K562 (cell line): ENCODE data around the gene PIK3CD. TPM values are rescaled to one million over a fixed set of nuclear protein-coding genes. Genes with fewer than 3 reads are reported as not detected.

Experiments
- ATAC-seq: fragments of 200-7000 bp; cut with Tn5 transposase; 3 replicates; pipeline ENCODE4 v1.9.1; 2020; ENCODE audit warnings: moderate library complexity
- BruUV-seq: library from RNA; stranded (reverse); fragments of 400-500 nt; replicated peaks from 2 replicates; lab custom pipeline; 2021; lab: Mats Ljungman, UMichigan
- CTCF ChIA-PET: fragments of 300-600 bp; formaldehyde crosslinking; extraction: SDS; loops from one replicate; lab custom pipeline; 2021; ENCODE audit warnings: low intra/inter-chr PET ratio; lab: Yijun Ruan, JAX
- POLR2A ChIA-PET: fragments of 300-600, 350-650 bp; sonication (Branson Sonifier 250); formaldehyde crosslinking; extraction: SDS; loops from one replicate; lab custom pipeline; 2021; ENCODE audit warnings: antibody characterized with exemption, inconsistent platforms; lab: Yijun Ruan, JAX
- DNase-seq, 4 experiments: peaks; one replicate each; pipeline versions ENCODE4 v3.0.0 to v3.0.0-alpha.2; 2011 to 2018; ENCODE audit warnings: low spot score in 3 of 4, mixed read lengths in 3 of 4; ENCODE audit errors: extremely low read depth in 1 of 4
- FAIRE-seq: peaks from 2 replicates; lab custom pipeline; 2011; peaks lifted over from hg19 to GRCh38; lab: Jason Lieb, UNC
- H2AFZ ChIP-seq: 2 replicates; pipeline ENCODE4 v1.6.0; 2011; ENCODE audit warnings: low read depth, low read length, control low read depth, inconsistent platforms
- H3K27ac ChIP-seq: fragments of 200-600 bp; 3 replicates; pipeline ENCODE4 v1.8.0; 2011; ENCODE audit warnings: low read depth, mild to moderate bottlenecking, control low read depth, inconsistent platforms, low read length, moderate library complexity, mixed read lengths; ENCODE audit errors: extremely low read depth
- H3K27me3 ChIP-seq, 2 experiments: fragments of 300-600 bp in 1 of 2; 2 replicates in 1 of 2; 3 replicates in 1 of 2; pipeline versions ENCODE4 v1.6.0 to v1.8.0; 2011; ENCODE audit warnings: inconsistent platforms in 2 of 2, low read length in 2 of 2, mild to moderate bottlenecking in 1 of 2, mixed read lengths in 1 of 2, moderate library complexity in 1 of 2; ENCODE audit not compliant: control insufficient read depth in 2 of 2, insufficient read depth in 2 of 2
- H3K36me3 ChIP-seq: fragments of 300-600 bp; 3 replicates; pipeline ENCODE4 v1.8.0; 2011; ENCODE audit warnings: mild to moderate bottlenecking, low read length, inconsistent platforms; ENCODE audit not compliant: control insufficient read depth, insufficient read depth
- H3K4me1 ChIP-seq, 2 experiments: fragments of 200-600 bp in 1 of 2; replicated peaks in 1 of 2; 2 replicates in 1 of 2; 3 replicates in 1 of 2; pipeline versions ENCODE4 v1.5.1 to v1.8.0; 2011; ENCODE audit warnings: inconsistent platforms in 2 of 2, low read length in 2 of 2, mild to moderate bottlenecking in 1 of 2, mixed read lengths in 1 of 2, moderate library complexity in 1 of 2; ENCODE audit not compliant: control insufficient read depth in 2 of 2, insufficient read depth in 2 of 2
- H3K4me2 ChIP-seq: 2 replicates; pipeline ENCODE4 v1.6.1; 2011; ENCODE audit warnings: low read length, control low read depth, inconsistent platforms, mixed read lengths; ENCODE audit not compliant: insufficient read depth
- H3K4me3 ChIP-seq: fragments of 200-600 bp; sonication (generic), shearing (Covaris generic); 2 replicates; pipeline ENCODE4 v1.5.1; 2016; ENCODE audit warnings: control low read depth, inconsistent platforms
- H3K79me2 ChIP-seq: fragments of 200-600 bp; 3 replicates; pipeline ENCODE4 v1.8.0; 2011; ENCODE audit warnings: low read length, inconsistent platforms; ENCODE audit not compliant: control insufficient read depth, insufficient read depth
- H3K9ac ChIP-seq, 2 experiments: 2 replicates each; pipeline versions ENCODE4 v1.6.0 to v1.6.1; 2011; ENCODE audit warnings: low read depth in 2 of 2, low read length in 2 of 2, control low read depth in 1 of 2, inconsistent platforms in 1 of 2, mild to moderate bottlenecking in 1 of 2, mixed read lengths in 1 of 2; ENCODE audit not compliant: insufficient read depth in 1 of 2
- H3K9me1 ChIP-seq: one replicate; pipeline ENCODE4 v1.6.0; 2011; ENCODE audit warnings: inconsistent platforms, mild to moderate bottlenecking, low read length, moderate library complexity; ENCODE audit not compliant: control insufficient read depth, insufficient read depth
- H3K9me3 ChIP-seq: replicated peaks from 2 replicates; pipeline ENCODE4 v1.5.1; 2011; ENCODE audit warnings: low read depth, low read length, inconsistent platforms; ENCODE audit not compliant: control insufficient read depth, insufficient read depth
- H4K20me1 ChIP-seq: replicated peaks from 2 replicates; pipeline ENCODE4 v1.6.1; 2011; ENCODE audit warnings: low read length, inconsistent platforms, mixed read lengths; ENCODE audit not compliant: control insufficient read depth, insufficient read depth
- PTRF ChIP-seq: fragments of 450-650 bp; IDR thresholded peaks from 2 replicates; pipeline ENCODE4 v1.6.1; 2016; ENCODE audit warnings: mild to moderate bottlenecking, missing genetic modification characterization, missing compliant biosample characterization
- WGBS: fragments of 100-300 bp; shearing (Covaris generic); methylation state at CpG from one replicate; pipeline ENCODE4 v1.1.6; 2016; ENCODE audit warnings: low coverage, mixed read lengths; ENCODE audit not compliant: insufficient coverage; ENCODE audit errors: missing lambda C conversion rate; 5-methylcytosine and 5-hydroxymethylcytosine counted together
- in situ Hi-C: fragments of 300-500 bp; cut with MboI; formaldehyde crosslinking; loops from 4 replicates; pipeline ENCODE4 v1.15.0; 2018; ENCODE audit warnings: inconsistent platforms, mixed read lengths
- intact Hi-C: fragments of 100-400 bp; cut with micrococcal nuclease; formaldehyde crosslinking; loops from 2 replicates; pipeline ENCODE4 v1.14.2; 2022
- polyA plus RNA-seq, 8 experiments: library from polyadenylated mRNA; depleted of rRNA in 4 of 8; stranded (reverse) in 5 of 8; unstranded in 3 of 8; fragments of >200 nt; fragmentation: Nextera tagmentation in 2 of 8; fragmentation: Illumina TruSeq in 1 of 8; extraction: Ambion mirVana in 2 of 8; extraction: Trizol in 1 of 8; gene quantifications; 2 replicates each; pipeline versions ENCODE4 v1.2.1 to v1.2.3, GENCODE V29; 2011 to 2014; ENCODE audit warnings: inconsistent platforms in 1 of 8, missing spikeins in 1 of 8
- total RNA-seq, 7 experiments: library from RNA; depleted of rRNA in 6 of 7; stranded (reverse); fragments of >200 nt in 6 of 7; fragmentation: Illumina TruSeq in 2 of 7; extraction: Trizol in 2 of 7; gene quantifications; 2 replicates each; pipeline versions ENCODE4 v1.2.1 to v1.2.3, GENCODE V29; 2011 to 2021; ENCODE audit warnings: low replicate concordance in 1 of 7
- TF ChIP-seq, protein P1 (sequence below): fragments of 450-650 bp; IDR thresholded peaks from 2 replicates; pipeline ENCODE4 v1.6.1; 2017; ENCODE audit warnings: antibody characterized with exemption
- TF ChIP-seq, protein P2 (sequence below): fragments of 450-650 bp; IDR thresholded peaks from 2 replicates; pipeline ENCODE4 v1.6.1; 2016; ENCODE audit warnings: mild to moderate bottlenecking, moderate library complexity

Gene PIK3CD
- total and polyA plus RNA-seq, 9 of the 15 experiments (the other 6 are each of a cell fraction or from before 2014, with no cell fraction given): 1.8 to 20.8 (median 7.2) TPM

DNA sequence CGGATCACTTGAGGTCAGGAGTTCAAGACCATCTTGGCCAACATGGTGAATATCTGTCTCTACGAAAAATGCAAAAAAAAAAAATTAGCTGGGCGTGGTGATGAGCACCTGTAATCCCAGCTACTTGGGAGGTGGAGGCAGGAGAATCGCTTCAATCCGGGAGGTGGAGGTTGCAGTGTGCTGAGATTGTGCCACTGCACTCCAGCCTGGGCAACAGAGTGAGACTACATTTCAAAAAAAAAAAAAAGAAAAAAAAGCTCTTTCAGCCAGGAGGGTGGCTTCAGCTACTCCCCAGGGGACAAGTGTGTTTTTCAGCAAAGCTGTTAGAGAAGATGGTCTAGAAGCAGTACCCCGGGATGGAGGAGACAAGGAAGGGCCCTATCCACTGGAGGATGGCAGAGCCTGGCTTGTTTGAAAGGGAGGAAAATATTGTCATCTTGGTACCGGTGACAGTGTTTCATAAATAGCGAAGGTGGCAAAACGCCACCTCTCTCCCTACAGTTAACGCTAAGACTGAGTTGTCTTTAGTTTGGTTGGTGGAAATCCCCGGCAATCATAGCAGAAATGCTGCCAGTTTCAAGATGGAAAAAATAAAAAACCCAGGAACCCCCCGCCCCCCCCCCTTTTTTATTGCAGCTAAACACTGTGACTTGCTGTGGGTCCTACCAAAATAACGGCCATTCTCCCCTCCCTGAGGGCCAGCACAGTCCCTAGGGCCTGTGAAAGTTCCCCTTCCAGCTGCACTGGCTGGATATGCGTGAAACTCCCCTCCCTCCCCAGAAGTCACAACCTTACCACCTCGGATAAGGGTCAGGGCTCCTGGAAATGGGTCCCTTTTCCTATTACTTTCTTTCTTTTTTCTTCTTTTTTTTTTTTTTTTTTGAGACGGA, 3.5 kb downstream of the PIK3CD start:
- no peaks in the 10 kb centered on the region for H3K9me1 ChIP-seq
- H3K4me3 ChIP-seq: no peak overlapping the region
- POLR2A ChIA-PET: interaction anchor here (0.6 to 1.4 kb wide), 2 partner anchors 12 to 267 kb away, joined by 3 to 5 read pairs; no protein-coding TSS in a partner anchor
- H3K4me1 ChIP-seq: peaks cover 27 to 52% of the 10 kb centered on the region in 2 experiments
- in situ Hi-C loops (no loop called here), intact Hi-C loops (no loop called here)
- ATAC-seq (no peak), FAIRE-seq (no peak), DNase-seq (peak in 2 of 4 experiments; percentile 40 to 54)
- H2AFZ ChIP-seq: no peak overlapping the region
- CTCF ChIA-PET: no interaction called here
- peaks cover 6 to 9% of the 10 kb centered on the region in 2 experiments; a peak in 3 of 5 replicates for H3K27me3 ChIP-seq
- no TSS peak for BruUV-seq
- H4K20me1 ChIP-seq: no peaks in the 10 kb centered on the region
- 58% methylated on average over 15 of the region's 16 CpGs for whole genome bisulfite sequencing
- H3K27ac ChIP-seq: no peak overlapping the region
- no peaks in the 10 kb centered on the region for H3K9me3 ChIP-seq
- no peak overlapping the region for H3K4me2 ChIP-seq
- H3K9ac ChIP-seq: no peak overlapping the region
- peaks cover 2% of the 10 kb centered on the region; the same call in 1 of the 3 replicates for H3K79me2 ChIP-seq
- no peaks in the 10 kb centered on the region for H3K36me3 ChIP-seq
- TF ChIP-seq, protein P1, sequence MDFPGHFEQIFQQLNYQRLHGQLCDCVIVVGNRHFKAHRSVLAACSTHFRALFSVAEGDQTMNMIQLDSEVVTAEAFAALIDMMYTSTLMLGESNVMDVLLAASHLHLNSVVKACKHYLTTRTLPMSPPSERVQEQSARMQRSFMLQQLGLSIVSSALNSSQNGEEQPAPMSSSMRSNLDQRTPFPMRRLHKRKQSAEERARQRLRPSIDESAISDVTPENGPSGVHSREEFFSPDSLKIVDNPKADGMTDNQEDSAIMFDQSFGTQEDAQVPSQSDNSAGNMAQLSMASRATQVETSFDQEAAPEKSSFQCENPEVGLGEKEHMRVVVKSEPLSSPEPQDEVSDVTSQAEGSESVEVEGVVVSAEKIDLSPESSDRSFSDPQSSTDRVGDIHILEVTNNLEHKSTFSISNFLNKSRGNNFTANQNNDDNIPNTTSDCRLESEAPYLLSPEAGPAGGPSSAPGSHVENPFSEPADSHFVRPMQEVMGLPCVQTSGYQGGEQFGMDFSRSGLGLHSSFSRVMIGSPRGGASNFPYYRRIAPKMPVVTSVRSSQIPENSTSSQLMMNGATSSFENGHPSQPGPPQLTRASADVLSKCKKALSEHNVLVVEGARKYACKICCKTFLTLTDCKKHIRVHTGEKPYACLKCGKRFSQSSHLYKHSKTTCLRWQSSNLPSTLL: peak; percentile 74; the same call in 1 of the 2 replicates
- no peak for TF ChIP-seq PTRF (tag)
- TF ChIP-seq, protein P2, sequence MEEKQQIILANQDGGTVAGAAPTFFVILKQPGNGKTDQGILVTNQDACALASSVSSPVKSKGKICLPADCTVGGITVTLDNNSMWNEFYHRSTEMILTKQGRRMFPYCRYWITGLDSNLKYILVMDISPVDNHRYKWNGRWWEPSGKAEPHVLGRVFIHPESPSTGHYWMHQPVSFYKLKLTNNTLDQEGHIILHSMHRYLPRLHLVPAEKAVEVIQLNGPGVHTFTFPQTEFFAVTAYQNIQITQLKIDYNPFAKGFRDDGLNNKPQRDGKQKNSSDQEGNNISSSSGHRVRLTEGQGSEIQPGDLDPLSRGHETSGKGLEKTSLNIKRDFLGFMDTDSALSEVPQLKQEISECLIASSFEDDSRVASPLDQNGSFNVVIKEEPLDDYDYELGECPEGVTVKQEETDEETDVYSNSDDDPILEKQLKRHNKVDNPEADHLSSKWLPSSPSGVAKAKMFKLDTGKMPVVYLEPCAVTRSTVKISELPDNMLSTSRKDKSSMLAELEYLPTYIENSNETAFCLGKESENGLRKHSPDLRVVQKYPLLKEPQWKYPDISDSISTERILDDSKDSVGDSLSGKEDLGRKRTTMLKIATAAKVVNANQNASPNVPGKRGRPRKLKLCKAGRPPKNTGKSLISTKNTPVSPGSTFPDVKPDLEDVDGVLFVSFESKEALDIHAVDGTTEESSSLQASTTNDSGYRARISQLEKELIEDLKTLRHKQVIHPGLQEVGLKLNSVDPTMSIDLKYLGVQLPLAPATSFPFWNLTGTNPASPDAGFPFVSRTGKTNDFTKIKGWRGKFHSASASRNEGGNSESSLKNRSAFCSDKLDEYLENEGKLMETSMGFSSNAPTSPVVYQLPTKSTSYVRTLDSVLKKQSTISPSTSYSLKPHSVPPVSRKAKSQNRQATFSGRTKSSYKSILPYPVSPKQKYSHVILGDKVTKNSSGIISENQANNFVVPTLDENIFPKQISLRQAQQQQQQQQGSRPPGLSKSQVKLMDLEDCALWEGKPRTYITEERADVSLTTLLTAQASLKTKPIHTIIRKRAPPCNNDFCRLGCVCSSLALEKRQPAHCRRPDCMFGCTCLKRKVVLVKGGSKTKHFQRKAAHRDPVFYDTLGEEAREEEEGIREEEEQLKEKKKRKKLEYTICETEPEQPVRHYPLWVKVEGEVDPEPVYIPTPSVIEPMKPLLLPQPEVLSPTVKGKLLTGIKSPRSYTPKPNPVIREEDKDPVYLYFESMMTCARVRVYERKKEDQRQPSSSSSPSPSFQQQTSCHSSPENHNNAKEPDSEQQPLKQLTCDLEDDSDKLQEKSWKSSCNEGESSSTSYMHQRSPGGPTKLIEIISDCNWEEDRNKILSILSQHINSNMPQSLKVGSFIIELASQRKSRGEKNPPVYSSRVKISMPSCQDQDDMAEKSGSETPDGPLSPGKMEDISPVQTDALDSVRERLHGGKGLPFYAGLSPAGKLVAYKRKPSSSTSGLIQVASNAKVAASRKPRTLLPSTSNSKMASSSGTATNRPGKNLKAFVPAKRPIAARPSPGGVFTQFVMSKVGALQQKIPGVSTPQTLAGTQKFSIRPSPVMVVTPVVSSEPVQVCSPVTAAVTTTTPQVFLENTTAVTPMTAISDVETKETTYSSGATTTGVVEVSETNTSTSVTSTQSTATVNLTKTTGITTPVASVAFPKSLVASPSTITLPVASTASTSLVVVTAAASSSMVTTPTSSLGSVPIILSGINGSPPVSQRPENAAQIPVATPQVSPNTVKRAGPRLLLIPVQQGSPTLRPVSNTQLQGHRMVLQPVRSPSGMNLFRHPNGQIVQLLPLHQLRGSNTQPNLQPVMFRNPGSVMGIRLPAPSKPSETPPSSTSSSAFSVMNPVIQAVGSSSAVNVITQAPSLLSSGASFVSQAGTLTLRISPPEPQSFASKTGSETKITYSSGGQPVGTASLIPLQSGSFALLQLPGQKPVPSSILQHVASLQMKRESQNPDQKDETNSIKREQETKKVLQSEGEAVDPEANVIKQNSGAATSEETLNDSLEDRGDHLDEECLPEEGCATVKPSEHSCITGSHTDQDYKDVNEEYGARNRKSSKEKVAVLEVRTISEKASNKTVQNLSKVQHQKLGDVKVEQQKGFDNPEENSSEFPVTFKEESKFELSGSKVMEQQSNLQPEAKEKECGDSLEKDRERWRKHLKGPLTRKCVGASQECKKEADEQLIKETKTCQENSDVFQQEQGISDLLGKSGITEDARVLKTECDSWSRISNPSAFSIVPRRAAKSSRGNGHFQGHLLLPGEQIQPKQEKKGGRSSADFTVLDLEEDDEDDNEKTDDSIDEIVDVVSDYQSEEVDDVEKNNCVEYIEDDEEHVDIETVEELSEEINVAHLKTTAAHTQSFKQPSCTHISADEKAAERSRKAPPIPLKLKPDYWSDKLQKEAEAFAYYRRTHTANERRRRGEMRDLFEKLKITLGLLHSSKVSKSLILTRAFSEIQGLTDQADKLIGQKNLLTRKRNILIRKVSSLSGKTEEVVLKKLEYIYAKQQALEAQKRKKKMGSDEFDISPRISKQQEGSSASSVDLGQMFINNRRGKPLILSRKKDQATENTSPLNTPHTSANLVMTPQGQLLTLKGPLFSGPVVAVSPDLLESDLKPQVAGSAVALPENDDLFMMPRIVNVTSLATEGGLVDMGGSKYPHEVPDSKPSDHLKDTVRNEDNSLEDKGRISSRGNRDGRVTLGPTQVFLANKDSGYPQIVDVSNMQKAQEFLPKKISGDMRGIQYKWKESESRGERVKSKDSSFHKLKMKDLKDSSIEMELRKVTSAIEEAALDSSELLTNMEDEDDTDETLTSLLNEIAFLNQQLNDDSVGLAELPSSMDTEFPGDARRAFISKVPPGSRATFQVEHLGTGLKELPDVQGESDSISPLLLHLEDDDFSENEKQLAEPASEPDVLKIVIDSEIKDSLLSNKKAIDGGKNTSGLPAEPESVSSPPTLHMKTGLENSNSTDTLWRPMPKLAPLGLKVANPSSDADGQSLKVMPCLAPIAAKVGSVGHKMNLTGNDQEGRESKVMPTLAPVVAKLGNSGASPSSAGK: no peak
